CD4-positive, alpha-beta memory T cell (primary cell): ENCODE data around the gene TMEM140. TPM values are rescaled to one million over a fixed set of nuclear protein-coding genes. Genes with fewer than 3 reads are reported as not detected.

Experiments
- CTCF ChIA-PET: fragments of 350-600 bp; sonication (Branson Sonifier 250); formaldehyde crosslinking; loops from one replicate; lab custom pipeline; 2021; ENCODE audit warnings: inconsistent platforms; ENCODE audit not compliant: partially characterized antibody; lab: Charles Lee
- POLR2A ChIA-PET: fragments of 350-600 bp; sonication (Branson Sonifier 250); formaldehyde crosslinking; loops from one replicate; lab custom pipeline; 2021; ENCODE audit not compliant: partially characterized antibody; lab: Charles Lee
- DNase-seq, 5 donors: peaks; one replicate each; pipeline versions ENCODE4 v3.0.0 to v3.0.0-alpha.2; 2020 to 2022; ENCODE audit warnings: mixed read lengths in 1 of 5
- H3K27ac ChIP-seq: one replicate; pipeline ENCODE4 v1.7.0; 2013; ENCODE audit warnings: low read depth, low read length
- H3K27me3 ChIP-seq: 2 replicates; pipeline ENCODE4 v1.7.0; 2013; ENCODE audit warnings: mild to moderate bottlenecking, low read length, moderate library complexity; ENCODE audit not compliant: insufficient read depth
- H3K36me3 ChIP-seq: 2 replicates; pipeline ENCODE4 v1.7.0; 2013; ENCODE audit warnings: mild to moderate bottlenecking, low read length, moderate library complexity; ENCODE audit not compliant: insufficient read depth
- H3K4me1 ChIP-seq: 2 replicates; pipeline ENCODE4 v1.7.0; 2013; ENCODE audit warnings: mild to moderate bottlenecking, low read length, moderate library complexity; ENCODE audit not compliant: insufficient read depth
- H3K4me3 ChIP-seq, 2 donors: one replicate each; pipeline ENCODE4 v1.7.0; 2013; ENCODE audit warnings: low read length in 2 of 2, mild to moderate bottlenecking in 1 of 2
- H3K9me3 ChIP-seq, 2 donors: one replicate each; pipeline ENCODE4 v1.7.0; 2013; ENCODE audit warnings: low read length in 2 of 2, control low read depth in 1 of 2; ENCODE audit not compliant: control insufficient read depth in 1 of 2
- H3K27ac Mint-ChIP-seq, 7 donors: one replicate each; pipeline ENCODE4 v1.8.0; 2020 to 2021; ENCODE audit warnings: mixed read lengths in 7 of 7, mild to moderate bottlenecking in 6 of 7, inconsistent platforms in 3 of 7, moderate library complexity in 3 of 7
- H3K27me3 Mint-ChIP-seq, 2 donors: one replicate each; pipeline ENCODE4 v1.8.0; 2020 to 2021; ENCODE audit warnings: mixed read lengths in 2 of 2
- H3K36me3 Mint-ChIP-seq, 2 donors: one replicate each; pipeline ENCODE4 v1.8.0; 2020 to 2021; ENCODE audit warnings: mixed read lengths in 2 of 2, inconsistent platforms in 1 of 2, mild to moderate bottlenecking in 1 of 2
- H3K4me1 Mint-ChIP-seq, 4 donors: one replicate each; pipeline ENCODE4 v1.8.0; 2020 to 2021; ENCODE audit warnings: mixed read lengths in 4 of 4, mild to moderate bottlenecking in 1 of 4
- H3K4me3 Mint-ChIP-seq, 8 donors: one replicate each; pipeline ENCODE4 v1.8.0; 2020 to 2021; ENCODE audit warnings: mixed read lengths in 8 of 8, mild to moderate bottlenecking in 7 of 8, moderate library complexity in 6 of 8, inconsistent platforms in 3 of 8
- H3K9me3 Mint-ChIP-seq, 8 donors: one replicate each; pipeline ENCODE4 v1.8.0; 2020 to 2021; ENCODE audit warnings: mixed read lengths in 8 of 8, mild to moderate bottlenecking in 5 of 8, inconsistent platforms in 3 of 8, moderate library complexity in 1 of 8
- intact Hi-C: fragments of 100-400 bp; cut with micrococcal nuclease; formaldehyde crosslinking; loops from one replicate; pipeline ENCODE4 v1.15.1; 2023
- polyA plus RNA-seq, 2 donors: library from polyadenylated mRNA; unstranded; fragments of 300-500 nt; fragmentation: Illumina TruSeq; gene quantifications; one replicate each; pipeline ENCODE4 v1.2.3, GENCODE V29; 2021
- total RNA-seq, 2 experiments: library from RNA; stranded (reverse); gene quantifications; one replicate each; pipeline ENCODE4 v1.2.3, GENCODE V29; 2021

TMEM140 gene
- 10 to 100 TPM; 28.3 to 31.3 TPM for total RNA-seq
- 10 to 100 TPM; 13.6 to 30.9 TPM for polyA plus RNA-seq

GRCh38 chr7:135147899-135148721 is at the start of gene TMEM140:
Gene TMEM140, plus strand, starts transcription at chr7:135148072. Its CDS starts 16,370 bp downstream, at chr7:135164442.
- H3K36me3 Mint-ChIP-seq, result peaks cover 21 to 34% of the 10 kb centered on the region in 2 donors
- peak; percentile 74 to 85 (median 80) for DNase-seq

GRCh38 chr7:135098391-135098790 is 49.5 kb upstream of the TMEM140 start:
- peaks cover 0 to 3% (median under 1%) of the 10 kb centered on the region in 8 donors for H3K9me3 Mint-ChIP-seq
- intact Hi-C loops, result no loop called here

More at GRCh38 chr7:135147899-135148721, at the start of gene TMEM140:
- Mint-ChIP-seq H3K27ac (peak within 1 kb of the TSS; percentile 90 to 99 (median 98)), H3K4me3 (peak within 1 kb of the TSS; percentile 85 to 96 (median 92)), H3K27me3 (no peaks in the 10 kb centered on the region), H3K9me3 (peaks cover 0 to 6% (median 4%) of the 10 kb centered on the region in 8 donors), H3K4me1 (peaks cover 44 to 78% (median 59%) of the 10 kb centered on the region in 4 donors)
- CTCF ChIA-PET, result interaction anchor here (1.1 to 6.4 kb wide), 10 partner anchors 9 to 716 kb away, joined by 3 to 113 read pairs (median 5); partner anchors contain the start of genes AGBL3, CYREN and WDR91
- H3K9me3 ChIP-seq, result no peaks in the 10 kb centered on the region
- intact Hi-C loops, result loop anchor here (1.0 to 5.0 kb wide), 5 partner anchors 21 to 831 kb away; partner anchors contain the start of genes AGBL3, BPGM, SLC35B4 and WDR91
- no peaks in the 10 kb centered on the region for H3K27me3 ChIP-seq
- H3K4me3 ChIP-seq, result peak within 1 kb of the TSS; percentile 48 to 67
- no peaks in the 10 kb centered on the region for H3K36me3 ChIP-seq
- POLR2A ChIA-PET, result interaction anchor here (0.7 to 7.2 kb wide), 11 partner anchors 11 to 831 kb away, joined by 3 to 215 read pairs (median 9); partner anchors contain the start of genes AGBL3, BPGM, CYREN and SLC35B4
- H3K27ac ChIP-seq, result peak within 1 kb of the TSS; percentile 90
- peaks cover 61% of the 10 kb centered on the region for H3K4me1 ChIP-seq

GRCh38 chr7:135100856-135101255 is 47.0 kb upstream of the TMEM140 start:
- no peak overlapping the region for H3K27ac ChIP-seq
- H3K36me3 ChIP-seq, result no peaks in the 10 kb centered on the region
- no peak for DNase-seq
- H3K27me3 Mint-ChIP-seq, result no peaks in the 10 kb centered on the region
- ChIA-PET CTCF (no interaction called here), POLR2A (no interaction called here)
- H3K27me3 ChIP-seq, result no peaks in the 10 kb centered on the region
- H3K9me3 Mint-ChIP-seq, result peaks cover 0 to 10% (median 4%) of the 10 kb centered on the region in 8 donors
- no peak overlapping the region for H3K27ac Mint-ChIP-seq
- no peaks in the 10 kb centered on the region for H3K4me1 ChIP-seq
- no peak overlapping the region for H3K4me3 Mint-ChIP-seq
- H3K4me1 Mint-ChIP-seq, result no peaks in the 10 kb centered on the region
- H3K4me3 ChIP-seq, result no peak overlapping the region
- H3K9me3 ChIP-seq, result no peaks in the 10 kb centered on the region
- H3K36me3 Mint-ChIP-seq, result no peaks in the 10 kb centered on the region
- intact Hi-C loops, result no loop called here

More at GRCh38 chr7:135098391-135098790, 49.5 kb upstream of the TMEM140 start:
- CTCF ChIA-PET, result no interaction called here
- Histone ChIP-seq H3K27ac (no peak overlapping the region), H3K36me3 (no peaks in the 10 kb centered on the region), H3K9me3 (no peaks in the 10 kb centered on the region), H3K4me1 (no peaks in the 10 kb centered on the region), H3K4me3 (no peak overlapping the region), H3K27me3 (no peaks in the 10 kb centered on the region)
- Mint-ChIP-seq H3K36me3 (peaks cover 6 to 7% of the 10 kb centered on the region in 2 donors), H3K27ac (peak overlapping the region in 1 of 7 donors; percentile 31), H3K4me1 (no peaks in the 10 kb centered on the region), H3K27me3 (no peaks in the 10 kb centered on the region), H3K4me3 (no peak overlapping the region)
- no peak for DNase-seq
- POLR2A ChIA-PET, result no interaction called here

- no peak overlapping the region for H3K27ac Mint-ChIP-seq
- intact Hi-C loops, result no loop called here
- no peaks in the 10 kb centered on the region for H3K27me3 ChIP-seq
- ChIA-PET POLR2A (no interaction called here), CTCF (no interaction called here)
- no peaks in the 10 kb centered on the region for H3K4me1 ChIP-seq
- no peaks in the 10 kb centered on the region for H3K27me3 Mint-ChIP-seq
- H3K4me3 ChIP-seq, result no peak overlapping the region
- H3K36me3 Mint-ChIP-seq, result peaks cover 0 to 5% of the 10 kb centered on the region in 2 donors
- H3K27ac ChIP-seq, result no peak overlapping the region
- H3K4me1 Mint-ChIP-seq, result no peaks in the 10 kb centered on the region
- peaks cover 0 to 22% (median 12%) of the 10 kb centered on the region in 8 donors for H3K9me3 Mint-ChIP-seq
- DNase-seq, result no peak
- H3K9me3 ChIP-seq, result no peaks in the 10 kb centered on the region
- H3K36me3 ChIP-seq, result no peaks in the 10 kb centered on the region
- no peak overlapping the region for H3K4me3 Mint-ChIP-seq
Observed at GRCh38 chr7:135102372-135102771, 45.5 kb upstream of the TMEM140 start.

GRCh38 chr7:135109562-135109961 is 38.3 kb upstream of the TMEM140 start:
- Mint-ChIP-seq H3K4me3 (no peak overlapping the region), H3K27me3 (no peaks in the 10 kb centered on the region)
- intact Hi-C loops, result no loop called here

GRCh38 chr7:135109976-135110375 is 37.9 kb upstream of the TMEM140 start:
- H3K9me3 Mint-ChIP-seq, result peaks cover 0 to 19% (median 12%) of the 10 kb centered on the region in 8 donors

More at GRCh38 chr7:135109562-135109961, 38.3 kb upstream of the TMEM140 start:
- DNase-seq, result no peak
- POLR2A ChIA-PET, result no interaction called here
- Mint-ChIP-seq H3K4me1 (no peaks in the 10 kb centered on the region), H3K9me3 (peaks cover 0 to 21% (median 14%) of the 10 kb centered on the region in 8 donors), H3K27ac (no peak overlapping the region), H3K36me3 (peaks cover 7 to 20% of the 10 kb centered on the region in 2 donors)
- CTCF ChIA-PET, result no interaction called here
- no peaks in the 10 kb centered on the region for H3K36me3 ChIP-seq
- H3K4me1 ChIP-seq, result no peaks in the 10 kb centered on the region
- H3K9me3 ChIP-seq, result no peaks in the 10 kb centered on the region
- H3K27me3 ChIP-seq, result no peaks in the 10 kb centered on the region
- no peak overlapping the region for H3K4me3 ChIP-seq
- H3K27ac ChIP-seq, result no peak overlapping the region

GRCh38 chr7:135111379-135111778 is 36.5 kb upstream of the TMEM140 start:
- ChIA-PET CTCF (interaction anchor here (1.0 kb wide), 1 partner anchor 125 kb away, joined by 3 read pairs; the partner anchor contains the start of gene AGBL3), POLR2A (no interaction called here)
- Mint-ChIP-seq H3K4me1 (no peaks in the 10 kb centered on the region), H3K27ac (no peak overlapping the region), H3K27me3 (no peaks in the 10 kb centered on the region), H3K36me3 (peaks cover 7 to 28% of the 10 kb centered on the region in 2 donors), H3K4me3 (no peak overlapping the region), H3K9me3 (peaks cover 0 to 14% (median 10%) of the 10 kb centered on the region in 8 donors)
- no peaks in the 10 kb centered on the region for H3K9me3 ChIP-seq
- H3K27me3 ChIP-seq, result no peaks in the 10 kb centered on the region
- no peak overlapping the region for H3K27ac ChIP-seq
- no peaks in the 10 kb centered on the region for H3K36me3 ChIP-seq
- H3K4me1 ChIP-seq, result no peaks in the 10 kb centered on the region
- intact Hi-C loops, result no loop called here
- no peak overlapping the region for H3K4me3 ChIP-seq
- no peak for DNase-seq

More at GRCh38 chr7:135109976-135110375, 37.9 kb upstream of the TMEM140 start:
- Mint-ChIP-seq H3K27me3 (no peaks in the 10 kb centered on the region), H3K36me3 (peaks cover 7 to 25% of the 10 kb centered on the region in 2 donors), H3K27ac (no peak overlapping the region), H3K4me3 (no peak overlapping the region), H3K4me1 (no peaks in the 10 kb centered on the region)
- Histone ChIP-seq H3K9me3 (no peaks in the 10 kb centered on the region), H3K4me1 (no peaks in the 10 kb centered on the region), H3K27ac (no peak overlapping the region), H3K4me3 (no peak overlapping the region), H3K36me3 (no peaks in the 10 kb centered on the region), H3K27me3 (no peaks in the 10 kb centered on the region)
- ChIA-PET CTCF (no interaction called here), POLR2A (no interaction called here)
- intact Hi-C loops, result no loop called here
- no peak for DNase-seq
